ENCODE measurements around the gene EPC2. TPM values are rescaled to one million over a fixed set of nuclear protein-coding genes. Genes with fewer than 3 reads are reported as not detected.

Gene EPC2
- total and polyA plus RNA-seq, 2 experiments from 2014 or later = 4.2 to 20.0 TPM

DNA sequence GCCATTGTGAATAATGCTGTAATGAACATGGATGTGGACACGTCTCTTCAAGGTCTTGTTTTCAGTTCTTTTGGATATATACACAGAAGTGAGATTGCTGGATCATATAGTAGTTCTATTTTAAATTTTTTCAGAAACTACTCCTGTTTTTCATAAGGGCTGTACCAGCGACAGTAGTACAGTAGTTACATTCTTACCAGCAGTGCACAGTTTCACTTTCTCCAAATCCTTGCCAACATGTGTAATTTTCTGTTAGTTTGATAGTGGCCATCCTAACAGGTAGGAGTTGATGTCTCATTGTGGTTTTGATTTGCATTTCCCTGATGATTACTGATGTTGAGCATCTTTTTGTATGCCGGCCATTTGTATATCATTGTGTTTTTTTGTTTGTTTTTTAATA, 81.7 kb downstream of the EPC2 start:
- Histone ChIP-seq H4K20me1 (ENCODE audit: insufficient read depth) (peaks cover 22% of the 10 kb centered on the region; the same call in 1 of the 2 replicates), H3K4me3 (no peak overlapping the region), H3K27ac (no peak overlapping the region), H3K9me3 (ENCODE audit: low read depth) (no peaks in the 10 kb centered on the region), H3K9me2 (ENCODE audit: insufficient read depth) (no peaks in the 10 kb centered on the region), H3K9ac (no peak overlapping the region), H3K79me2 (ENCODE audit: insufficient read depth) (peaks cover 98% of the 10 kb centered on the region), H3F3A (ENCODE audit: insufficient read depth) (peaks cover 12% of the 10 kb centered on the region), H3K27me3 (replicated peaks; ENCODE audit: insufficient read depth) (no peaks in the 10 kb centered on the region), H3K4me2 (ENCODE audit: unreplicated experiment) (no peak overlapping the region), H3K4me1 (ENCODE audit: insufficient read depth) (peaks cover 15% of the 10 kb centered on the region), H3K36me3 (ENCODE audit: low read depth) (no peaks in the 10 kb centered on the region), H2AFZ (no peak overlapping the region)
- in situ Hi-C loops (cut with MboI) = no loop called here
- TF ChIP-seq EZH2phosphoT487 (IDR thresholded peaks at IDR 0.05; ENCODE audit: insufficient read depth, low read depth) = no peak
- no peak for TF ChIP-seq EZH2 (IDR thresholded peaks at IDR 0.05; ENCODE audit: insufficient read depth, poor library complexity, severe bottlenecking)
- WGBS, 2 experiments (ENCODE audit: low coverage in 1 of 2, low lambda C conversion rate in 2 of 2, missing lambda C conversion rate in 2 of 2) = 87 to 89% methylated on average over 3 of the region's 3 CpGs
- DNase-seq = no peak

DNA sequence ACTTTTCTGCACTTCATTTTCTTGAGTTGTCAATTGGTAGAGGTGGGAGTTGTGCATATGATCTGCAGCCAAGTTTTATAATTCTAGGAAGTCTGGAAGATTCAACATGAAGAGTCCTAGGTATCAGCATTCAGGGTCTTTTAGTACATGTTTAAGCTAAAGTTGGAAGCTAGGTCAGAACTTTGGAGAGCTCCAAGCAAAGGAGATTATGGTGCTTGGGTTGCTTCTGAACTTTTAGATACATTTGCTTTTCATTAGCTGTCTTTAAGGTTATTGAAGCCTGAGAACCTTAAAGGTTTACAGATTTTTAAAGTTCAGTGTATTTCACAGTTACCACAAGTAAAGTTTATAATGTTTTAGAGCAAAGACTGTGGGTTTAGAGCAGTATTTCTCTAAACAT, 85.5 kb downstream of the EPC2 start:
- Histone ChIP-seq H3K79me2 (ENCODE audit: insufficient read depth) (peaks cover 98% of the 10 kb centered on the region), H3K36me3 (ENCODE audit: low read depth) (no peaks in the 10 kb centered on the region), H3K27ac (no peak overlapping the region), H4K20me1 (ENCODE audit: insufficient read depth) (0 out of 2 replicates have a peak, but pooled peaks cover 11% of the 10 kb centered on the region), H3K4me1 (ENCODE audit: insufficient read depth) (no peaks in the 10 kb centered on the region), H3F3A (ENCODE audit: insufficient read depth) (no peaks in the 10 kb centered on the region), H3K4me2 (ENCODE audit: unreplicated experiment) (no peak overlapping the region), H3K27me3 (replicated peaks; ENCODE audit: insufficient read depth) (no peaks in the 10 kb centered on the region), H3K9me3 (ENCODE audit: low read depth) (no peaks in the 10 kb centered on the region), H2AFZ (no peak overlapping the region), H3K9ac (no peak overlapping the region), H3K4me3 (no peak overlapping the region), H3K9me2 (ENCODE audit: insufficient read depth) (no peaks in the 10 kb centered on the region)
- no peak for DNase-seq
- in situ Hi-C loops (cut with MboI) = no loop called here
- TF ChIP-seq EZH2phosphoT487 (IDR thresholded peaks at IDR 0.05; ENCODE audit: insufficient read depth, low read depth) = no peak
- no peak for TF ChIP-seq EZH2 (IDR thresholded peaks at IDR 0.05; ENCODE audit: insufficient read depth, poor library complexity, severe bottlenecking)

GRCh38 chr2:148737742-148738141, 93.2 kb downstream of the EPC2 start:
- no peaks in the 10 kb centered on the region for H3K36me3 ChIP-seq (ENCODE audit: low read depth)
- H3K4me3 ChIP-seq = no peak overlapping the region
- in situ Hi-C loops (cut with MboI) = no loop called here
- H3K27ac ChIP-seq = no peak overlapping the region
- H3K79me2 ChIP-seq (ENCODE audit: insufficient read depth) = peaks cover 100% of the 10 kb centered on the region
- no peaks in the 10 kb centered on the region for H3K27me3 ChIP-seq (replicated peaks; ENCODE audit: insufficient read depth)
- no peaks in the 10 kb centered on the region for H3F3A ChIP-seq (ENCODE audit: insufficient read depth)
- H2AFZ ChIP-seq = no peak overlapping the region
- no peak for DNase-seq
- no peaks in the 10 kb centered on the region for H3K4me1 ChIP-seq (ENCODE audit: insufficient read depth)
- H3K9me2 ChIP-seq (ENCODE audit: insufficient read depth) = no peaks in the 10 kb centered on the region
- H4K20me1 ChIP-seq (ENCODE audit: insufficient read depth) = no peaks in the 10 kb centered on the region
- no peak overlapping the region for H3K9ac ChIP-seq
- H3K9me3 ChIP-seq (ENCODE audit: low read depth) = no peaks in the 10 kb centered on the region
- TF ChIP-seq EZH2 (IDR thresholded peaks at IDR 0.05; ENCODE audit: insufficient read depth, poor library complexity, severe bottlenecking) = no peak
- TF ChIP-seq EZH2phosphoT487 (IDR thresholded peaks at IDR 0.05; ENCODE audit: insufficient read depth, low read depth) = no peak
- 96 to 98% methylated on average over 5 of the region's 5 CpGs for WGBS, 2 experiments (ENCODE audit: low coverage in 1 of 2, low lambda C conversion rate in 2 of 2, missing lambda C conversion rate in 2 of 2)
- no peak overlapping the region for H3K4me2 ChIP-seq (ENCODE audit: unreplicated experiment)

GRCh38 chr2:148739454-148740105, 95.0 kb downstream of the EPC2 start:
- Histone ChIP-seq H3K9me2 (ENCODE audit: insufficient read depth) (no peaks in the 10 kb centered on the region), H3K27ac (no peak overlapping the region), H3K27me3 (replicated peaks; ENCODE audit: insufficient read depth) (no peaks in the 10 kb centered on the region), H3K4me2 (ENCODE audit: unreplicated experiment) (no peak overlapping the region), H3K36me3 (ENCODE audit: low read depth) (no peaks in the 10 kb centered on the region), H3K9ac (no peak overlapping the region), H3K79me2 (ENCODE audit: insufficient read depth) (peaks cover 100% of the 10 kb centered on the region), H4K20me1 (ENCODE audit: insufficient read depth) (no peaks in the 10 kb centered on the region), H3K4me1 (ENCODE audit: insufficient read depth) (no peaks in the 10 kb centered on the region), H3F3A (ENCODE audit: insufficient read depth) (no peaks in the 10 kb centered on the region; the same call in 1 of the 2 replicates), H2AFZ (no peak overlapping the region), H3K4me3 (no peak overlapping the region), H3K9me3 (ENCODE audit: low read depth) (no peaks in the 10 kb centered on the region)
- in situ Hi-C loops (cut with MboI) = no loop called here
- 93 to 96% methylated on average over 2 of the region's 2 CpGs for WGBS, 2 experiments (ENCODE audit: low coverage in 1 of 2, low lambda C conversion rate in 2 of 2, missing lambda C conversion rate in 2 of 2)
- no peak for TF ChIP-seq EZH2phosphoT487 (IDR thresholded peaks at IDR 0.05; ENCODE audit: insufficient read depth, low read depth)
- no peak for TF ChIP-seq EZH2 (IDR thresholded peaks at IDR 0.05; ENCODE audit: insufficient read depth, poor library complexity, severe bottlenecking)
- no peak for DNase-seq

Data from GM23248 (cell line).